DOHH2 (cell line): ENCODE results near the gene STPG3.

Source experiments
- EZH2phosphoT487 ChIP-seq: fragments of 200-600 bp; sonication (generic); IDR thresholded peaks from 2 replicates; pipeline ENCODE4 v1.6.1; 2017; ENCODE audit warnings: borderline replicate concordance, mild to moderate bottlenecking, antibody characterized with exemption, low read length, moderate library complexity, mixed read lengths
- TF ChIP-seq, protein P1 (sequence below): fragments of 200-600 bp; sonication (generic); IDR thresholded peaks from one replicate; pipeline ENCODE4 v1.5.1; 2014; ENCODE audit warnings: antibody characterized with exemption, mild to moderate bottlenecking, low read depth, low read length; ENCODE audit not compliant: poor library complexity, severe bottlenecking

DNA sequence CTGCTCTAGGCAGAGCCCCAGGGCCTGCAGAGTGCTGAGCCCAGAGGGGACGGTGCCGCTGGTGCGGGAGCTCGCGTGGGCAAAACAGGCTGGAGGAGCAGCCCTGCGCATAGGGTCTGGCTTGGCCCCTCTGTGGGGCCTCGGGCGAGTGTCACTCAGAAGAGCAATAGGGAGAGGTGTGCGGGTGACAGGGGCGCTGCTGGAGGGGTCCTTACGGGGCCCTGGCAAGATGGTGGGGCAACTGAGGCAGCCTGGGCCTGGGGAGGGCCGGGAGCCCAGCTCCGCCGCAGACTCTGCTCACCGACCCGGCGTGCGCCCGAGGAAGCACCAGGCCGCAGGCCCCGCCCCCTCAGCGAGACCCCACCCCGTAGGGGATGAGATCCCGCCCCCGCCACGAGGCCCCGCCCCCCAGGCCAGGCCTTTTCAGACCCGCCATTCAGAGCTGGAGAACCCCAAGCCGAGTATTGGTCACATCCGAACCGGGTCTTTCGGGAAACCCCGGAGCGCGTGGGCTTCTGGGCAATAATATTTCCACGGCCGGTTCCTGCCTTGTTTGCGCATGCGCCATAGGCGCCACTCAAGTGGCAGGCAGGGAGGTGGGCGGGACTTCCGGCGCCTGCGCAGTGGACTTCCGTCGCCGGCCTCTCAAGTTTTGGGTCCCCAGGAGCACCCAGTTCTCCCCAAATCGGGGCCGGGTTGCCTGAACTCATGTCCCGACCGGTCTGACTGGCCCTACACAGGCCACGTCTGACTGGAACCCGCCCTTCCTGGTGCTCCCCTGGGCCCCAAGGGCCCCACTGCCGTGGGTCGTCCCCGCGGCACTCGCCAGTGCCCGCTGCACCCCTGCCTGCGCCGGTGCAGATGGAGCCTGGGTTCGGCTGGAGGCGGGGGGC, 27.8 kb upstream of the STPG3 start:
- TF ChIP-seq, protein P1, sequence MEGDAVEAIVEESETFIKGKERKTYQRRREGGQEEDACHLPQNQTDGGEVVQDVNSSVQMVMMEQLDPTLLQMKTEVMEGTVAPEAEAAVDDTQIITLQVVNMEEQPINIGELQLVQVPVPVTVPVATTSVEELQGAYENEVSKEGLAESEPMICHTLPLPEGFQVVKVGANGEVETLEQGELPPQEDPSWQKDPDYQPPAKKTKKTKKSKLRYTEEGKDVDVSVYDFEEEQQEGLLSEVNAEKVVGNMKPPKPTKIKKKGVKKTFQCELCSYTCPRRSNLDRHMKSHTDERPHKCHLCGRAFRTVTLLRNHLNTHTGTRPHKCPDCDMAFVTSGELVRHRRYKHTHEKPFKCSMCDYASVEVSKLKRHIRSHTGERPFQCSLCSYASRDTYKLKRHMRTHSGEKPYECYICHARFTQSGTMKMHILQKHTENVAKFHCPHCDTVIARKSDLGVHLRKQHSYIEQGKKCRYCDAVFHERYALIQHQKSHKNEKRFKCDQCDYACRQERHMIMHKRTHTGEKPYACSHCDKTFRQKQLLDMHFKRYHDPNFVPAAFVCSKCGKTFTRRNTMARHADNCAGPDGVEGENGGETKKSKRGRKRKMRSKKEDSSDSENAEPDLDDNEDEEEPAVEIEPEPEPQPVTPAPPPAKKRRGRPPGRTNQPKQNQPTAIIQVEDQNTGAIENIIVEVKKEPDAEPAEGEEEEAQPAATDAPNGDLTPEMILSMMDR, result no peak
- TF ChIP-seq EZH2phosphoT487, result no peak
